OCI-LY1 (cell line): ENCODE data around the gene ASCC1.
A peak's percentile ranks its signal among the peaks of the same experiment; 100 is the strongest.

Experiments used
- H2AFZ ChIP-seq: fragments of 200-600 bp; sonication (generic), shearing (Covaris generic); 2 replicates; pipeline ENCODE4 v1.6.0; 2014; ENCODE audit warnings: antibody characterized with exemption, mild to moderate bottlenecking, low read length
- H3F3A ChIP-seq: fragments of 200-600 bp; sonication (generic), shearing (Covaris generic); 2 replicates; pipeline ENCODE4 v1.6.0; 2014; ENCODE audit warnings: mild to moderate bottlenecking, antibody characterized with exemption, low read length, moderate library complexity; ENCODE audit not compliant: insufficient read depth
- H3K27ac ChIP-seq: fragments of 200-600 bp; sonication (generic); 2 replicates; pipeline ENCODE4 v1.5.1; 2014; ENCODE audit warnings: low read length, mixed run types, mild to moderate bottlenecking, low read depth; ENCODE audit not compliant: poor library complexity, severe bottlenecking
- H3K27me3 ChIP-seq: fragments of 200-600 bp; sonication (generic); 2 replicates; pipeline ENCODE4 v1.6.0; 2014; ENCODE audit warnings: antibody characterized with exemption, mild to moderate bottlenecking, low read length, moderate library complexity; ENCODE audit not compliant: insufficient read depth
- H3K36me3 ChIP-seq: fragments of 200-600 bp; sonication (generic); 2 replicates; pipeline ENCODE4 v1.6.1; 2014; ENCODE audit warnings: mild to moderate bottlenecking, antibody characterized with exemption, low read length, moderate library complexity, mixed read lengths; ENCODE audit not compliant: insufficient read depth
- H3K4me1 ChIP-seq: fragments of 200-600 bp; sonication (generic); 2 replicates; pipeline ENCODE4 v1.5.1; 2014; ENCODE audit warnings: mild to moderate bottlenecking, low read length, moderate library complexity; ENCODE audit not compliant: insufficient read depth, severe bottlenecking
- H3K4me2 ChIP-seq: fragments of 200-600 bp; sonication (generic), shearing (Covaris generic); 2 replicates; pipeline ENCODE4 v1.6.1; 2014; ENCODE audit warnings: low read length
- H3K4me3 ChIP-seq: fragments of 200-600 bp; sonication (generic); 2 replicates; pipeline ENCODE4 v1.5.1; 2014; ENCODE audit warnings: low read length, low read depth, mild to moderate bottlenecking, mixed read lengths; ENCODE audit not compliant: poor library complexity, severe bottlenecking
- H3K79me2 ChIP-seq: fragments of 200-600 bp; shearing (Covaris generic); 2 replicates; pipeline ENCODE4 v1.6.1; 2016; ENCODE audit warnings: mixed run types, low read length, mixed read lengths; ENCODE audit not compliant: insufficient read depth
- H3K9ac ChIP-seq: fragments of 200-600 bp; sonication (generic), shearing (Covaris generic); 2 replicates; pipeline ENCODE4 v1.6.1; 2014; ENCODE audit warnings: mild to moderate bottlenecking, low read length, mixed read lengths
- H3K9me2 ChIP-seq: fragments of 200-600 bp; sonication (generic), shearing (Covaris generic); 2 replicates; pipeline ENCODE4 v1.6.1; 2014; ENCODE audit warnings: low read depth, mild to moderate bottlenecking, low read length, mixed read lengths
- H3K9me3 ChIP-seq: fragments of 200-600 bp; shearing (Covaris generic); 2 replicates; pipeline ENCODE4 v1.6.1; 2014; ENCODE audit warnings: low read length, mixed read lengths
- H4K20me1 ChIP-seq: fragments of 200-600 bp; sonication (generic), shearing (Covaris generic); 2 replicates; pipeline ENCODE4 v1.6.0; 2016; ENCODE audit warnings: mild to moderate bottlenecking, low read length; ENCODE audit not compliant: insufficient read depth
- CTCF ChIP-seq: fragments of 200-600 bp; sonication (generic), shearing (Covaris generic); IDR thresholded peaks from 2 replicates; pipeline ENCODE4 v1.5.1; 2017; ENCODE audit warnings: mild to moderate bottlenecking, antibody characterized with exemption, low read length, moderate library complexity, mixed read lengths
- EZH2 ChIP-seq: fragments of 200-600 bp; sonication (generic), shearing (Covaris generic); IDR thresholded peaks from 2 replicates; pipeline ENCODE4 v1.8.0; 2017; ENCODE audit warnings: borderline replicate concordance, mixed run types, mild to moderate bottlenecking, antibody characterized with exemption, low read length, moderate library complexity, mixed read lengths

Gene ASCC1

GRCh38 chr10:72223743-72224101, 7.6 kb upstream of the ASCC1 start:
- H3K4me2 ChIP-seq: no peak overlapping the region
- H3K27ac ChIP-seq: peak overlapping the region; percentile 24

GRCh38 chr10:72221278-72221677, 5.2 kb upstream of the ASCC1 start:
- TF ChIP-seq EZH2 (no peak), CTCF (no peak)
- Histone ChIP-seq H2AFZ (no peak overlapping the region), H3K27me3 (no peaks in the 10 kb centered on the region), H3K4me2 (no peak overlapping the region), H4K20me1 (no peaks in the 10 kb centered on the region), H3K9me2 (no peaks in the 10 kb centered on the region), H3F3A (peaks cover 7% of the 10 kb centered on the region; the same call in 1 of the 2 replicates), H3K79me2 (peaks cover 27% of the 10 kb centered on the region), H3K4me3 (no peak overlapping the region), H3K4me1 (peaks cover 41% of the 10 kb centered on the region), H3K36me3 (peaks cover 23% of the 10 kb centered on the region; the same call in 1 of the 2 replicates), H3K9ac (no peak overlapping the region), H3K9me3 (no peaks in the 10 kb centered on the region), H3K27ac (no peak overlapping the region)

More at GRCh38 chr10:72223743-72224101, 7.6 kb upstream of the ASCC1 start:
- no peak overlapping the region for H2AFZ ChIP-seq
- no peak overlapping the region for H3K9ac ChIP-seq
- H3K4me3 ChIP-seq: no peak overlapping the region
- 0 out of 2 replicates have a peak, but pooled peaks cover under 1% of the 10 kb centered on the region for H3F3A ChIP-seq
- H3K36me3 ChIP-seq: peaks cover 31% of the 10 kb centered on the region; the same call in 1 of the 2 replicates
- TF ChIP-seq CTCF (no peak), EZH2 (no peak)
- no peaks in the 10 kb centered on the region for H3K9me3 ChIP-seq
- no peaks in the 10 kb centered on the region for H3K27me3 ChIP-seq
- H3K4me1 ChIP-seq: peaks cover 46% of the 10 kb centered on the region
- no peaks in the 10 kb centered on the region for H3K9me2 ChIP-seq
- peaks cover 15% of the 10 kb centered on the region for H3K79me2 ChIP-seq
- H4K20me1 ChIP-seq: no peaks in the 10 kb centered on the region

GRCh38 chr10:72220637-72221036, 4.6 kb upstream of the ASCC1 start:
- Histone ChIP-seq H3K27me3 (no peaks in the 10 kb centered on the region), H3K36me3 (peaks cover 23% of the 10 kb centered on the region; the same call in 1 of the 2 replicates), H2AFZ (no peak overlapping the region), H3K27ac (no peak overlapping the region), H3F3A (peaks cover 7% of the 10 kb centered on the region; the same call in 1 of the 2 replicates), H4K20me1 (no peaks in the 10 kb centered on the region), H3K4me1 (peaks cover 41% of the 10 kb centered on the region), H3K79me2 (peaks cover 27% of the 10 kb centered on the region), H3K9ac (no peak overlapping the region), H3K9me2 (no peaks in the 10 kb centered on the region), H3K4me2 (no peak overlapping the region), H3K4me3 (no peak overlapping the region), H3K9me3 (no peaks in the 10 kb centered on the region)
- no peak for TF ChIP-seq CTCF
- no peak for TF ChIP-seq EZH2
